ENCODE data around the gene SYNGAP1.

DNA sequence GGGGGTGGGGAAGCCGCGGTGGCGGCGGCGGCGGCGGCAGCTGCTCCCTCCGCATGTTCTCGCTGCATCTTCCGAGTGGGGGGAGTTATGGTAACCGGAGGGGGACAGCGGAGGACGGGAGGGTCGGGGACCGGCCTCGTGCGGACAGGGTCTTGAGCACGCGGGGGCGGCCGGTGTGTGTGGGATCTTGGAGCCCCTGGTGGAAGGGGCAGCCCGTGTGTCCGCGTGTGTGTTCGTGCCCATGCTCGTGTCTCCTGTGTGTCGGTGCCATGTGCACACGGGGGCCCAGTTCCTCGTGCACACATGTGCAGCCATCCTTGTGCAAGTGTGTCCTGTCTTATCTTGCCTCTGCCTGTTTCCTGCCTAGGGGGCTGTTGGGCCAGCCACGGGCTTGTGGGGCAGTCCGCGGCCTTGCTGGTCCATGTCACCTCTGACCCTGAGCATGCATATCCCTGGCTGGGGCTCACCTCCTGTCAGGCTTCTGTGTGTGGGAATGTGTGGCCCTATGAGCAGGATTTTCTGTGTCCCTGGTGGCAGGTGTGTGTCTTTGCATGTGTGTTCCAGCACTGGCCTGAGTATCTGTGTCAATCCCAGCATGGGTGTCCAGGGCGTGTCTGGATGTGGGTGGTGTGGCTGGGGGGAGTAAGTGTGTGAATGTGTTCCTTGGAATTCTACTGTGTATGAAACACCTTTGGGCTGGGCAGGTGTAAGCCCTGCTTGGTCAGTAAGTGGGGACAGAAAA is 8.5 kb downstream of the SYNGAP1 start:
- TF ChIP-seq, protein P1, sequence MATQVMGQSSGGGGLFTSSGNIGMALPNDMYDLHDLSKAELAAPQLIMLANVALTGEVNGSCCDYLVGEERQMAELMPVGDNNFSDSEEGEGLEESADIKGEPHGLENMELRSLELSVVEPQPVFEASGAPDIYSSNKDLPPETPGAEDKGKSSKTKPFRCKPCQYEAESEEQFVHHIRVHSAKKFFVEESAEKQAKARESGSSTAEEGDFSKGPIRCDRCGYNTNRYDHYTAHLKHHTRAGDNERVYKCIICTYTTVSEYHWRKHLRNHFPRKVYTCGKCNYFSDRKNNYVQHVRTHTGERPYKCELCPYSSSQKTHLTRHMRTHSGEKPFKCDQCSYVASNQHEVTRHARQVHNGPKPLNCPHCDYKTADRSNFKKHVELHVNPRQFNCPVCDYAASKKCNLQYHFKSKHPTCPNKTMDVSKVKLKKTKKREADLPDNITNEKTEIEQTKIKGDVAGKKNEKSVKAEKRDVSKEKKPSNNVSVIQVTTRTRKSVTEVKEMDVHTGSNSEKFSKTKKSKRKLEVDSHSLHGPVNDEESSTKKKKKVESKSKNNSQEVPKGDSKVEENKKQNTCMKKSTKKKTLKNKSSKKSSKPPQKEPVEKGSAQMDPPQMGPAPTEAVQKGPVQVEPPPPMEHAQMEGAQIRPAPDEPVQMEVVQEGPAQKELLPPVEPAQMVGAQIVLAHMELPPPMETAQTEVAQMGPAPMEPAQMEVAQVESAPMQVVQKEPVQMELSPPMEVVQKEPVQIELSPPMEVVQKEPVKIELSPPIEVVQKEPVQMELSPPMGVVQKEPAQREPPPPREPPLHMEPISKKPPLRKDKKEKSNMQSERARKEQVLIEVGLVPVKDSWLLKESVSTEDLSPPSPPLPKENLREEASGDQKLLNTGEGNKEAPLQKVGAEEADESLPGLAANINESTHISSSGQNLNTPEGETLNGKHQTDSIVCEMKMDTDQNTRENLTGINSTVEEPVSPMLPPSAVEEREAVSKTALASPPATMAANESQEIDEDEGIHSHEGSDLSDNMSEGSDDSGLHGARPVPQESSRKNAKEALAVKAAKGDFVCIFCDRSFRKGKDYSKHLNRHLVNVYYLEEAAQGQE (IDR thresholded peaks at IDR 0.05; ENCODE audit: low read depth) = no peak
- no peak for TF ChIP-seq RAD21 (IDR thresholded peaks at IDR 0.05; ENCODE audit: low read depth)
